GM19372 (cell line): Measurements from ENCODE around the gene FAM20C.

Experiments used
- ATAC-seq: cut with Tn5 transposase; IDR thresholded peaks from one replicate; pipeline ENCODE4 v1.9.1; 2021; ENCODE audit warnings: mild to moderate bottlenecking, low read depth, moderate library complexity; ENCODE audit not compliant: unreplicated experiment

Gene FAM20C

GRCh38 chr7:221978-222715, 29.8 kb downstream of the FAM20C start:
- no peak for ATAC-seq

- no peak for ATAC-seq
These were observed 30.3 kb downstream of the FAM20C start for GRCh38 chr7:222716-223041.

- no peak for ATAC-seq
These were observed 30.9 kb downstream of the FAM20C start for GRCh38 chr7:223118-223800.

GRCh38 chr7:223861-224260, 31.5 kb downstream of the FAM20C start:
- no peak for ATAC-seq

- ATAC-seq, result no peak
These were observed 34.0 kb downstream of the FAM20C start for GRCh38 chr7:226281-226895.

GRCh38 chr7:227926-228325, 35.6 kb downstream of the FAM20C start:
- no peak for ATAC-seq

- no peak for ATAC-seq
These were observed 36.2 kb downstream of the FAM20C start for GRCh38 chr7:228610-229009.

- no peak for ATAC-seq
These were observed 37.0 kb downstream of the FAM20C start for GRCh38 chr7:229184-229964.

- no peak for ATAC-seq
These were observed 37.9 kb downstream of the FAM20C start for GRCh38 chr7:230274-230673.

- ATAC-seq, result no peak
These were observed 38.9 kb downstream of the FAM20C start for GRCh38 chr7:231030-231857.

- ATAC-seq, result no peak
These were observed 39.5 kb downstream of the FAM20C start for GRCh38 chr7:231858-232246.

GRCh38 chr7:232410-233248, 40.3 kb downstream of the FAM20C start:
- no peak for ATAC-seq

- ATAC-seq, result no peak
These were observed 41.1 kb downstream of the FAM20C start for GRCh38 chr7:233249-234035.

- ATAC-seq, result no peak
These were observed 41.8 kb downstream of the FAM20C start for GRCh38 chr7:234051-234707.

GRCh38 chr7:234708-235553, 42.6 kb downstream of the FAM20C start:
- no peak for ATAC-seq

GRCh38 chr7:235576-236395, 43.4 kb downstream of the FAM20C start:
- ATAC-seq, result no peak
